ENCODE measurements around the gene IGSF9B.

IGSF9B gene

GRCh38 chr11:133865466-133865865 is 91.3 kb downstream of the IGSF9B start:
- no peak for ATAC-seq
- TF ChIP-seq ZNF8 (CRISPR knock-in tag; IDR thresholded peaks at IDR 0.05) = no peak
- no peak for TF ChIP-seq ARNTL (CRISPR knock-in tag; IDR thresholded peaks at IDR 0.05; ENCODE audit: borderline replicate concordance, low read depth)
- TF ChIP-seq BACH2 (CRISPR knock-in tag; IDR thresholded peaks at IDR 0.05; ENCODE audit: borderline replicate concordance) = no peak
- no peak for TF ChIP-seq TCF4 (CRISPR knock-in tag; IDR thresholded peaks at IDR 0.05; ENCODE audit: borderline replicate concordance)
- no peak for TF ChIP-seq ZFP30 (CRISPR knock-in tag; IDR thresholded peaks at IDR 0.05)
- no peak for TF ChIP-seq ZNF565 (CRISPR knock-in tag; conservative IDR thresholded peaks at IDR 0.05; ENCODE audit: low read depth)
- no peak for TF ChIP-seq PATZ1 (CRISPR knock-in tag; IDR thresholded peaks at IDR 0.05; ENCODE audit: borderline replicate concordance)
- no peak for TF ChIP-seq ZNF70 (CRISPR knock-in tag; IDR thresholded peaks at IDR 0.05)
- TF ChIP-seq CSDC2 (CRISPR knock-in tag; IDR thresholded peaks at IDR 0.05) = no peak
- no peak for TF ChIP-seq TSHZ2 (CRISPR knock-in tag; IDR thresholded peaks at IDR 0.05)
- TF ChIP-seq ISL1 (CRISPR knock-in tag; IDR thresholded peaks at IDR 0.05) = no peak
- TF ChIP-seq GLIS3 (CRISPR knock-in tag; IDR thresholded peaks at IDR 0.05) = no peak
- TF ChIP-seq CSRNP3 (CRISPR knock-in tag; IDR thresholded peaks at IDR 0.05) = no peak
- no peak for TF ChIP-seq RARB (CRISPR knock-in tag; IDR thresholded peaks at IDR 0.05)
- no peak for TF ChIP-seq POU6F1 (CRISPR knock-in tag; IDR thresholded peaks at IDR 0.05; ENCODE audit: borderline replicate concordance, low read depth)
- no peak for TF ChIP-seq TOX (CRISPR knock-in tag; IDR thresholded peaks at IDR 0.05; ENCODE audit: borderline replicate concordance)

GRCh38 chr11:133864756-133865155 is 92.0 kb downstream of the IGSF9B start:
- TF ChIP-seq TSHZ2 (CRISPR knock-in tag; IDR thresholded peaks at IDR 0.05) (no peak), ESRRG (CRISPR knock-in tag; IDR thresholded peaks at IDR 0.05) (no peak), ZFP3 (CRISPR knock-in tag; IDR thresholded peaks at IDR 0.05) (no peak), ARNTL (CRISPR knock-in tag; IDR thresholded peaks at IDR 0.05; ENCODE audit: borderline replicate concordance, low read depth) (no peak), RARB (CRISPR knock-in tag; IDR thresholded peaks at IDR 0.05) (no peak), ISL1 (CRISPR knock-in tag; IDR thresholded peaks at IDR 0.05) (no peak), ZNF8 (CRISPR knock-in tag; IDR thresholded peaks at IDR 0.05) (no peak)
- ATAC-seq = no peak

- no peak for ATAC-seq
- TF ChIP-seq POU6F1 (CRISPR knock-in tag; IDR thresholded peaks at IDR 0.05; ENCODE audit: borderline replicate concordance, low read depth) (no peak), TOX (CRISPR knock-in tag; IDR thresholded peaks at IDR 0.05; ENCODE audit: borderline replicate concordance) (no peak), CSDC2 (CRISPR knock-in tag; IDR thresholded peaks at IDR 0.05) (no peak), ESRRG (CRISPR knock-in tag; IDR thresholded peaks at IDR 0.05) (no peak), ZNF70 (CRISPR knock-in tag; IDR thresholded peaks at IDR 0.05) (no peak), TCF4 (CRISPR knock-in tag; IDR thresholded peaks at IDR 0.05; ENCODE audit: borderline replicate concordance) (no peak), CREB5 (CRISPR knock-in tag; IDR thresholded peaks at IDR 0.05; ENCODE audit: low read depth) (no peak), CSRNP3 (CRISPR knock-in tag; IDR thresholded peaks at IDR 0.05) (no peak), BACH2 (CRISPR knock-in tag; IDR thresholded peaks at IDR 0.05; ENCODE audit: borderline replicate concordance) (no peak)
Observed at GRCh38 chr11:133860151-133860550, 96.6 kb downstream of the IGSF9B start.
